Uterus (tissue), 2 donors: ENCODE results near the gene RPL21.
"Not testable (repeated sequence)": the region's sequence is repeated elsewhere in the genome, so short reads cannot be mapped to it uniquely, and the experiment has no call there.

Experiments used
- CTCF ChIP-seq, 4 experiments: fragments of 200-600 bp in 2 of 4; fragments of 450-650 bp in 2 of 4; sonication (generic) in 2 of 4; IDR thresholded peaks; one replicate each; pipeline ENCODE4 v1.5.1; 2016 to 2019; ENCODE audit warnings: antibody characterized with exemption in 4 of 4, mild to moderate bottlenecking in 2 of 4, moderate library complexity in 1 of 4
- POLR2A ChIP-seq, 2 donors: fragments of 450-650 bp; IDR thresholded peaks; one replicate each; pipeline ENCODE4 v1.6.1; 2016; ENCODE audit warnings: antibody characterized with exemption in 2 of 2, mild to moderate bottlenecking in 1 of 2, moderate library complexity in 1 of 2

- TF ChIP-seq POLR2A, CTCF (IDR thresholded peaks at IDR 0.05): not testable (repeated sequence)
These were observed 38.0 kb upstream of the RPL21 start for GRCh38 chr13:27213386-27213785.
